ENCODE measurements around the gene MED7. TPM values are rescaled to one million over a fixed set of nuclear protein-coding genes. Genes with fewer than 3 reads are reported as not detected.

The MED7 gene
- total RNA-seq, 1 experiment from 2014 or later = 11.2 TPM

DNA sequence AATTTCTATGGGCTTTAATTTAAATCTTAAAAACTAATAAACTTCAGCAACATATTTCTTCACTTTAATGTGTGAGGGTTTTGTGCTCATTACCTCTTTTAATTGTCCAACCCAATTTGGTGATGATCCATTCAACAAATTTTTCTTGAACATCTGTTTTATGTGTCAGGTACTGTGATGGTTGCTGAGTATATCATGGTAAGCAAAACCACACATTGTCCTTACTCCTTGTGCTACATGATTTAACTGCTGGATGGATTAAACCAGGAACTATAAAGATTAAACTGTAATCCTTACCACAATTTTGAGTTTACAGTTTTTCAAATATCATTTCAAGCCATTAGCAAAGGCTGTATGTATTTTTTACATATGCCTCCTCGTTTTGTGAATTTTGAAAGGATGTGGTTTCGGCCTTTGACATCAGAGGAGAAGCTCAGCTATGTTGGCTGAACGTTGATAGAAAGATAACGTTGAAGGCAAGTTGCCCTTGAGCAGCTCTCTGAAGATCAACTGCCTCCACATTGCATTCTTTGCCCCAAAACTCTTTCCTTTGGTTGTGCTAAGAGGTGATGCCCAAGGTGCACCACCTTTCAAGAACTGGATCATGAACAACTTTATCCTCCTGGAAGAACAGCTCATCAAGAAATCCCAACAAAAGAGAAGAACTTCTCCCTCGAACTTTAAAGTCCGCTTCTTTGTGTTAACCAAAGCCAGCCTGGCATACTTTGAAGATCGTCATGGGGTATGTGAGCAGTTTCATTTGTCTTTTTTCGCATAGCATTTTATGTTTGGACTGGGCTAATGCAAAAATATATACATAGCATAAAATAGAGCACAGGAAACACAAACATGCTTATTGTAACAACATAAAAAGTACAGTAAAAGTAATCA, 38.0 kb upstream of the MED7 start, which contains the start of gene ITK (continued):
- no peak for TF ChIP-seq ZNF281 (CRISPR knock-in tag; IDR thresholded peaks at IDR 0.05)
- TF ChIP-seq, protein P1, sequence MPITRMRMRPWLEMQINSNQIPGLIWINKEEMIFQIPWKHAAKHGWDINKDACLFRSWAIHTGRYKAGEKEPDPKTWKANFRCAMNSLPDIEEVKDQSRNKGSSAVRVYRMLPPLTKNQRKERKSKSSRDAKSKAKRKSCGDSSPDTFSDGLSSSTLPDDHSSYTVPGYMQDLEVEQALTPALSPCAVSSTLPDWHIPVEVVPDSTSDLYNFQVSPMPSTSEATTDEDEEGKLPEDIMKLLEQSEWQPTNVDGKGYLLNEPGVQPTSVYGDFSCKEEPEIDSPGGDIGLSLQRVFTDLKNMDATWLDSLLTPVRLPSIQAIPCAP (CRISPR knock-in tag; IDR thresholded peaks at IDR 0.05) = no peak
- no peak for TF ChIP-seq SOX15 (CRISPR knock-in tag; IDR thresholded peaks at IDR 0.05)
- TF ChIP-seq, protein P2, sequence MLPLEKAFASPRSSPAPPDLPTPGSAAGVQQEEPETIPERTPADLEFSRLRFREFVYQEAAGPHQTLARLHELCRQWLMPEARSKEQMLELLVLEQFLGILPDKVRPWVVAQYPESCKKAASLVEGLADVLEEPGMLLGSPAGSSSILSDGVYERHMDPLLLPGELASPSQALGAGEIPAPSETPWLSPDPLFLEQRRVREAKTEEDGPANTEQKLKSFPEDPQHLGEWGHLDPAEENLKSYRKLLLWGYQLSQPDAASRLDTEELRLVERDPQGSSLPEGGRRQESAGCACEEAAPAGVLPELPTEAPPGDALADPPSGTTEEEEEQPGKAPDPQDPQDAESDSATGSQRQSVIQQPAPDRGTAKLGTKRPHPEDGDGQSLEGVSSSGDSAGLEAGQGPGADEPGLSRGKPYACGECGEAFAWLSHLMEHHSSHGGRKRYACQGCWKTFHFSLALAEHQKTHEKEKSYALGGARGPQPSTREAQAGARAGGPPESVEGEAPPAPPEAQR (CRISPR knock-in tag; IDR thresholded peaks at IDR 0.05) = no peak
- no peak for TF ChIP-seq ZNF416 (CRISPR knock-in tag; IDR thresholded peaks at IDR 0.05)
- no peak for TF ChIP-seq HMGA2 (CRISPR knock-in tag; IDR thresholded peaks at IDR 0.05)

DNA sequence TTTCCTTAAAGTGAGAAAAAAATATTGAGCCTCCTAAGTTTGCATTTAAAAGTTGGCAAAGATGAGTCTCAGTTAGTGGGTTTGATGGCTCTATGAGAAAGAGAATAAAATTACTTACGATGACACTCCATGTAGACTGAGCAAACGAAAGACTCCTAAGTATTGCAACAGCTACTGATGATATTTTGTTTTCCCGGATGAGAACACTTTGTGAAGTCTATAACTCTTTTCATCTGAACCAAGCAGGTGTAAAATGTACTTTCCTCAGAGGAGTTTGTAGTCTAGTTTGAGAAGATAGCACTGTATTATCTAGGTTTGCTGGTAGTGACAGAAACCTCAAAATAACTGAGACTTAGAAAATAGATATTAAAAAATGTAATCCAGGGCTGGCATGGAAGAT, 36.3 kb upstream of the MED7 start:
- DNase-seq (ENCODE audit: low spot score) (no peak), ATAC-seq (no peak)
- ChIA-PET CTCF (no interaction called here), POLR2A (no interaction called here)
- Mint-ChIP-seq H3K9me3 (peaks cover 8% of the 10 kb centered on the region), H3K4me1 (no peaks in the 10 kb centered on the region), H3K27ac (no peak overlapping the region), H3K27me3 (ENCODE audit: low read depth) (peaks cover 18% of the 10 kb centered on the region), H3K4me3 (no peak overlapping the region), H3K36me3 (no peaks in the 10 kb centered on the region)
- no peak for TF ChIP-seq KAT7 (CRISPR knock-in tag; IDR thresholded peaks at IDR 0.05; ENCODE audit: borderline replicate concordance)
- TF ChIP-seq SMAD3 (CRISPR knock-in tag; IDR thresholded peaks at IDR 0.05; ENCODE audit: borderline replicate concordance) = no peak
- TF ChIP-seq ATF1 (CRISPR knock-in tag; IDR thresholded peaks at IDR 0.05) = no peak
- TF ChIP-seq, protein P3, sequence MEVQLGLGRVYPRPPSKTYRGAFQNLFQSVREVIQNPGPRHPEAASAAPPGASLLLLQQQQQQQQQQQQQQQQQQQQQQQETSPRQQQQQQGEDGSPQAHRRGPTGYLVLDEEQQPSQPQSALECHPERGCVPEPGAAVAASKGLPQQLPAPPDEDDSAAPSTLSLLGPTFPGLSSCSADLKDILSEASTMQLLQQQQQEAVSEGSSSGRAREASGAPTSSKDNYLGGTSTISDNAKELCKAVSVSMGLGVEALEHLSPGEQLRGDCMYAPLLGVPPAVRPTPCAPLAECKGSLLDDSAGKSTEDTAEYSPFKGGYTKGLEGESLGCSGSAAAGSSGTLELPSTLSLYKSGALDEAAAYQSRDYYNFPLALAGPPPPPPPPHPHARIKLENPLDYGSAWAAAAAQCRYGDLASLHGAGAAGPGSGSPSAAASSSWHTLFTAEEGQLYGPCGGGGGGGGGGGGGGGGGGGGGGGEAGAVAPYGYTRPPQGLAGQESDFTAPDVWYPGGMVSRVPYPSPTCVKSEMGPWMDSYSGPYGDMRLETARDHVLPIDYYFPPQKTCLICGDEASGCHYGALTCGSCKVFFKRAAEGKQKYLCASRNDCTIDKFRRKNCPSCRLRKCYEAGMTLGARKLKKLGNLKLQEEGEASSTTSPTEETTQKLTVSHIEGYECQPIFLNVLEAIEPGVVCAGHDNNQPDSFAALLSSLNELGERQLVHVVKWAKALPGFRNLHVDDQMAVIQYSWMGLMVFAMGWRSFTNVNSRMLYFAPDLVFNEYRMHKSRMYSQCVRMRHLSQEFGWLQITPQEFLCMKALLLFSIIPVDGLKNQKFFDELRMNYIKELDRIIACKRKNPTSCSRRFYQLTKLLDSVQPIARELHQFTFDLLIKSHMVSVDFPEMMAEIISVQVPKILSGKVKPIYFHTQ (CRISPR knock-in tag; IDR thresholded peaks at IDR 0.05) = no peak
- TF ChIP-seq ZNF232 (CRISPR knock-in tag; IDR thresholded peaks at IDR 0.05) = no peak
- no peak for TF ChIP-seq MYBL2 (CRISPR knock-in tag; IDR thresholded peaks at IDR 0.05)
- no peak for TF ChIP-seq ZNF281 (CRISPR knock-in tag; IDR thresholded peaks at IDR 0.05)

Measured in WTC11 (cell line).